Peyer's patch (tissue), 4 donors: ENCODE data around the gene AGAP3.

Experiments used
- POLR2A ChIP-seq, 2 donors: fragments of 450-650 bp; IDR thresholded peaks; one replicate each; pipeline ENCODE4 v1.5.1; 2017; ENCODE audit warnings: antibody characterized with exemption in 2 of 2, mild to moderate bottlenecking in 2 of 2, moderate library complexity in 2 of 2
- TF ChIP-seq, protein P1 (sequence below), 6 experiments: fragments of 450-650 bp in 4 of 6; fragments of 200-600 bp in 2 of 6; sonication (generic) in 1 of 6; IDR thresholded peaks; one replicate each; pipeline ENCODE4 v1.5.1; 2017 to 2019; ENCODE audit warnings: antibody characterized with exemption in 6 of 6, mild to moderate bottlenecking in 3 of 6, moderate library complexity in 1 of 6

DNA sequence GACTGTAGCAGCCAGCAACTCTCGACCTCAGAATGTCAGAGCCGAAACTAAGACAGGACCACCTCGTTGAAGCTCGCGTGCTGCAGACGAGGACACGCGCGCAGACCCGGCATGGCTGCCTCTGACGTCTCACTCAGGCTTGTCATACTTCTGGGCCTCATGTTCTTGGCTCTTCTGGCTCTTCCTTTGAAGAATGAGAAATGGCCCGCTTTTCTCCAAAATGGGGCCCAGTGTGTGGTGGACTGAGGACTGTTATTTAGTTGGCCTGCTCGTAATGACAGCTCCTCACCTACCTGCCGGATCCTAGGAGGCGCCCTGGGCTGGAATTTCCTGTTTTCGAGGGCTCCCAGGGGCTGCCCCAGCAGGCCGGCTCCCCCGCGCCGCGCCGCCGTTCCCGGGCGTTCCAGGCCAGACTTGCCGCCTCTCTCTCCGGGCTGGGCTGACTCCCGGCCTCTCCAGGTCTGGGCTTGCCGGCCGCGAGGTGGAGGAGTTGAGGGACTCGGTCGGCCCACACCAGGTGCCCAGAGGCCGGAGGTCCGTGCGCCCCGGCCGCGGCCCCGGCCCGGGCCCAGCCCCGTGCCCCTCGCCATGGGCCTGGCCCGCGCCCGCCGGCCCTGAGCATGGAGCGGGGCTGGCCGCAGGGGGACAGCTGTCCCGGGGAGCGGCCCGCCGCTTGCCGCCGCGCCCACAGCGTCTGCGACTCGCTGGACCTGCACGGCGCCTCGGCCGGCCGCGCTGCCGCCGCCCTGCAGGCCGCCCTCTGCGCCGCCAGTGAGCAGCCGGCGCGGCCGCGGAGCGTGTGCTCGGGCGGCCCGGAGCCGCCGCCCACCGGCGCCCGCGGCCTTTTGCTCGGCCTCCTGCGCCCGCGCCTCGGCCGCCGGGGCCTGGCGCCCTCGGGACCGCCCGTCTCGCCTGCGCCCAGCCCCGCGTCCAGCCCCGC, 28.1 kb downstream of the AGAP3 start:
- TF ChIP-seq, protein P1, sequence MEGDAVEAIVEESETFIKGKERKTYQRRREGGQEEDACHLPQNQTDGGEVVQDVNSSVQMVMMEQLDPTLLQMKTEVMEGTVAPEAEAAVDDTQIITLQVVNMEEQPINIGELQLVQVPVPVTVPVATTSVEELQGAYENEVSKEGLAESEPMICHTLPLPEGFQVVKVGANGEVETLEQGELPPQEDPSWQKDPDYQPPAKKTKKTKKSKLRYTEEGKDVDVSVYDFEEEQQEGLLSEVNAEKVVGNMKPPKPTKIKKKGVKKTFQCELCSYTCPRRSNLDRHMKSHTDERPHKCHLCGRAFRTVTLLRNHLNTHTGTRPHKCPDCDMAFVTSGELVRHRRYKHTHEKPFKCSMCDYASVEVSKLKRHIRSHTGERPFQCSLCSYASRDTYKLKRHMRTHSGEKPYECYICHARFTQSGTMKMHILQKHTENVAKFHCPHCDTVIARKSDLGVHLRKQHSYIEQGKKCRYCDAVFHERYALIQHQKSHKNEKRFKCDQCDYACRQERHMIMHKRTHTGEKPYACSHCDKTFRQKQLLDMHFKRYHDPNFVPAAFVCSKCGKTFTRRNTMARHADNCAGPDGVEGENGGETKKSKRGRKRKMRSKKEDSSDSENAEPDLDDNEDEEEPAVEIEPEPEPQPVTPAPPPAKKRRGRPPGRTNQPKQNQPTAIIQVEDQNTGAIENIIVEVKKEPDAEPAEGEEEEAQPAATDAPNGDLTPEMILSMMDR (IDR thresholded peaks at IDR 0.05), result no peak
- no peak for TF ChIP-seq POLR2A (IDR thresholded peaks at IDR 0.05)
